Measurements from ENCODE around the gene GSE1. TPM values are rescaled to one million over a fixed set of nuclear protein-coding genes. Genes with fewer than 3 reads are reported as not detected.
A peak's percentile ranks its signal among the peaks of the same experiment; 100 is the strongest.

GSE1 gene
- total RNA-seq, 4 donors from 2014 or later = 54.2 to 155 (median 71.9) TPM

GRCh38 chr16:85688586-85689284 is 75.6 kb downstream of the GSE1 start, which contains the start of gene GINS2:
GINS2 (minus strand) TSS chr16:85688954; CDS start chr16:85688898, 56 bp downstream.
- Histone ChIP-seq H3K9me3 (no peaks in the 10 kb centered on the region), H3K4me1 (peaks cover 8 to 15% of the 10 kb centered on the region in 2 donors), H3K27me3 (no peaks in the 10 kb centered on the region), H3K27ac (no peak within 1 kb of the TSS), H3K4me3 (replicated peaks in 1 of 3) (peak within 1 kb of the TSS; percentile 25 to 48 (median 37)), H3K36me3 (no peaks in the 10 kb centered on the region)
- 10 to 15% methylated on average over 13 of the region's 86 CpGs for WGBS, 2 donors
- TF ChIP-seq CTCF (IDR thresholded peaks at IDR 0.05) (no peak), POLR2A (IDR thresholded peaks at IDR 0.05) (no peak)
- intact Hi-C loops (cut with DNase I) = no loop called here
- peak; percentile 92 for DNase-seq

- no peaks in the 10 kb centered on the region for H3K36me3 ChIP-seq
- TF ChIP-seq CTCF (IDR thresholded peaks at IDR 0.05) (no peak), POLR2A (IDR thresholded peaks at IDR 0.05) (no peak)
- intact Hi-C loops (cut with DNase I) = no loop called here
- peak overlapping the region in 1 of 3 donors; percentile 48 for H3K4me3 ChIP-seq (replicated peaks in 1 of 3)
- WGBS, 2 donors = 24 to 27% methylated on average over 12 to 25 of the region's 27 CpGs
- H3K9me3 ChIP-seq = no peaks in the 10 kb centered on the region
- peaks cover 8 to 15% of the 10 kb centered on the region in 2 donors for H3K4me1 ChIP-seq
- peak in 1 of 2 donors; percentile 12 for DNase-seq
- no peak overlapping the region for H3K27ac ChIP-seq
- no peaks in the 10 kb centered on the region for H3K27me3 ChIP-seq
Measured at GRCh38 chr16:85689285-85689949, 76.3 kb downstream of the GSE1 start.

- Histone ChIP-seq H3K4me1 (peaks cover 8 to 15% of the 10 kb centered on the region in 2 donors), H3K4me3 (replicated peaks in 1 of 3) (no peak overlapping the region), H3K27ac (no peak overlapping the region), H3K9me3 (no peaks in the 10 kb centered on the region), H3K36me3 (no peaks in the 10 kb centered on the region), H3K27me3 (no peaks in the 10 kb centered on the region)
- 54 to 71% methylated on average over 7 to 9 of the region's 9 CpGs for WGBS, 2 donors
- TF ChIP-seq POLR2A (IDR thresholded peaks at IDR 0.05) = no peak
- TF ChIP-seq CTCF (IDR thresholded peaks at IDR 0.05) = no peak
- DNase-seq = no peak
- intact Hi-C loops (cut with DNase I) = no loop called here
Measured at GRCh38 chr16:85689950-85690320, 76.8 kb downstream of the GSE1 start.

GRCh38 chr16:85690469-85691064 is 77.4 kb downstream of the GSE1 start:
- peaks cover 8 to 15% of the 10 kb centered on the region in 2 donors for H3K4me1 ChIP-seq
- no peaks in the 10 kb centered on the region for H3K27me3 ChIP-seq
- H3K4me3 ChIP-seq (replicated peaks in 1 of 3) = no peak overlapping the region
- no peak overlapping the region for H3K27ac ChIP-seq
- no peak for DNase-seq
- TF ChIP-seq CTCF (IDR thresholded peaks at IDR 0.05) (no peak), POLR2A (IDR thresholded peaks at IDR 0.05) (no peak)
- H3K9me3 ChIP-seq = no peaks in the 10 kb centered on the region
- H3K36me3 ChIP-seq = no peaks in the 10 kb centered on the region
- intact Hi-C loops (cut with DNase I) = no loop called here
- WGBS, 2 donors = 46 to 47% methylated on average over 7 of the region's 7 CpGs

Measured in thyroid gland (tissue), 4 donors.